Activated T-helper 2 cell treated with anti-CD3 and anti-CD28 coated beads, Interferon-gamma antibody, Interleukin-2, Interleukin-4, amounts not matched to agents 10 μg/mL and 5 μg/mL and 100 μg/mL, durations not matched to agents 14 hours and 24 hours and 36 hours (primary cell): ENCODE results near the gene KDM4B. TPM values are rescaled to one million over a fixed set of nuclear protein-coding genes. Genes with fewer than 3 reads are reported as not detected.
"Not testable (repeated sequence)": the region's sequence is repeated elsewhere in the genome, so short reads cannot be mapped to it uniquely, and the experiment has no call there.

Experiments used
- DNase-seq: peaks from one replicate; pipeline ENCODE4 v3.0.0; 2021; ENCODE audit warnings: low spot score
- H3K27ac Mint-ChIP-seq: one replicate; pipeline ENCODE4 v1.8.0; 2021; ENCODE audit warnings: mixed read lengths
- H3K27me3 Mint-ChIP-seq: one replicate; pipeline ENCODE4 v1.8.0; 2021; ENCODE audit warnings: low read depth, mixed read lengths
- H3K36me3 Mint-ChIP-seq: one replicate; pipeline ENCODE4 v1.8.0; 2021; ENCODE audit warnings: low read depth, mixed read lengths
- H3K4me1 Mint-ChIP-seq: one replicate; pipeline ENCODE4 v1.8.0; 2021; ENCODE audit warnings: low read depth, mixed read lengths
- H3K4me3 Mint-ChIP-seq: one replicate; pipeline ENCODE4 v1.8.0; 2021; ENCODE audit warnings: low read depth, mild to moderate bottlenecking, moderate library complexity, mixed read lengths
- H3K9me3 Mint-ChIP-seq: one replicate; pipeline ENCODE4 v1.8.0; 2021; ENCODE audit warnings: mixed read lengths
- intact Hi-C: fragments of 100-400 bp; cut with micrococcal nuclease; formaldehyde crosslinking; loops from one replicate; pipeline ENCODE4 v1.15.1; 2023
- total RNA-seq: library from RNA; stranded (reverse); gene quantifications from 2 replicates; pipeline ENCODE4 v1.2.3, GENCODE V29; 2022

KDM4B gene
- total RNA-seq, 1 donor from 2014 or later, result 51.7 TPM

DNA sequence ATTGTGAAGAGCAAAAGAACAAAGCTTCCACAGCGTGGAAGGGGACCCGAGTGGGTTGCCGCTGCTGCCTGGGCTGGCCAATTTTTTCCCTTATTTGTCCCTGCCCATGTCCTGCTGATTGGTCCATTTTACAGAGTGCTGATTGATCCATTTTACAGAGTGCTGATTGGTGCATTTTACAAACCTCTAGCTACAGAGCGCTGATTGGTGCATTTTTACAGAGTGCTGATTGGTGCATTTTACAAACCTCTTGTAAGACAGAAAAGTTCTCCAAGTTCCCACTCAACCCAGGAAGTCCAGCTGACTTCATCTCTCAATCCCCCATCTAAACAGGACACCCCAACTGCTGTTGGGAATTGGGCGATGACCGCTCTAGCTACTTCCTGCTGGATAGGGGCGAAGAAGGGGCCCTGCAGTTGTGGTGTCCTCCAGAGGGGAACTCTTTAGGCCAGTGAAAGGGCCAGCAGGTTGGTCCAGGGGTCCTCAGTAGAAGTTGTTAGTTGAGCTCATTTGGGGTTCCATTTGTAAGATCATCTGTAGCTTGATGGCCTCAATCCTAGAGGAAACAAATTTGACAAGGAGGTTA, 189.7 kb downstream of the KDM4B start:
- intact Hi-C loops, H3K27me3 Mint-ChIP-seq, H3K4me3 Mint-ChIP-seq, H3K27ac Mint-ChIP-seq, DNase-seq, H3K4me1 Mint-ChIP-seq, H3K36me3 Mint-ChIP-seq: not testable (repeated sequence)
- peaks cover 16% of the 10 kb centered on the region for H3K9me3 Mint-ChIP-seq

DNA sequence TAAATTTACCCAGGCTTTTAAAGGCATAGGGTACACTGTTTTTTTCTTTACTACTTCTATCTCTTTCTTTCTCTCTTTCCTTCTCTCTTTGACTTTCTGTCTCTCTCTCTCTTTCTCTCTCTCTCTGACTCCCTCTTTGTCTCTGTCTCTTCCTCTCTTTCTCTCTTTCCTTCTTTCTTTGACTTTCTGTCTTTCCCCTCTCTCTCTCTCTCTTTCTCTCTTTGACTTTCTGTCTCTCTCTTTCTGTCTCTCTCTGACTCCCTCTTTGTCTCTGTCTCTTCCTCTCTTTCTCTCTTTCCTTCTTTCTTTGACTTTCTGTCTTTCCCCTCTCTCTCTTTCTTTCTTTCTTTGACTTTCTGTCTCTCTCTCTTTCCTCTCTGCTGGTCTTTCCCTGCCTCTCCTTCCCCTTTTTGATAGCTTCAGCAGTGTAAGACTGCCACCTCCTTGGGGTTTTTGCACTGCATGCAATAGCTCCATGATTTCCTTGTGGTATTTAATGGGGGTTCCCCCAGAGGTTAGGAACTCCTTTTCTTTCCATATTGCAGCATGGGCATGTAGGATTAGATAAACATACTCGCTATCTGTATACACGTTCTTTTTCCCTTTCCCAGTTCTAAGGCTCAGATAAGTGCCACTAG, 191.4 kb downstream of the KDM4B start:
- H3K4me1 Mint-ChIP-seq, H3K4me3 Mint-ChIP-seq, H3K36me3 Mint-ChIP-seq, H3K27ac Mint-ChIP-seq, intact Hi-C loops, H3K27me3 Mint-ChIP-seq, DNase-seq: not testable (repeated sequence)
- H3K9me3 Mint-ChIP-seq, result peaks cover 16% of the 10 kb centered on the region

DNA sequence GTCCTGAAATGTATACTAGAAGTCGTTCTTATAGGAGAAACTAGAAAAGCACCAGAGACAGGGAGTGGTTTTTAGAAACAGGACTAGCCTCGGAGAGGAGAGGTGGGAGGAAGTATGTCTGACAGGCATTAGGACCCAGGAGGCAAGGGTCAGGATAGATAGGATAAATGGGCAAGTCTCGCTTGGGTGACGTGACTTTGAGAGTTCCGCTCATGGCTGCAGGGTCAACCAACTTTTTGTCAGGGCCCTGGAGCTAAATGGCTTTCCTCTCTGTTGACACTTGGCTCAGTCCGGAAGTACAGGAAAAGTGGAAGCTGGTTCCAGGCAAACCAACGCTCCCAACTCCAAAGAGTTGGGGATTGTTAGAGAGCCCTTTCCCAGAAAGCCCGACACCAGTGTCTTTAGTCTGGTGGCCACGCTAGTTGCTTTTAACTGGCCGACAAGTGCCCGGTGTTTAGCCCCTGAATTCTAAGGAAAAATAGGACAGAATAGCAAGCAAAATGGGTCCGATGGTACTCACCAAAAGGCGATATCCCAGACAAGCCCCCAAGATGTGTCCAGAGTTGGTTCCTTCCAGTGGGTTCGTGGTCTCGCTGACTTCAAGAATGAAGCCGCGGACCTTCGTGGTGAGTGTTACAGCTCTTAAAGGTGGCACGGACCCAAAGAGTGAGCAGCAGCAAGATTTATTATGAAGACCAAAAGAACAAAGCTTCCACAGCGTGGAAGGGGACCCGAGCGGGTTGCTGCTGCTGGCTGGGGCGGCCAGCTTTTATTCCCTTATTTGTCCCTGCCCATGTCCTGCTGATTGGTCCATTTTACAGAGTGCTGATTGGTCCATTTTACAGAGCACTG, 196.2 kb downstream of the KDM4B start:
- H3K36me3 Mint-ChIP-seq, H3K4me1 Mint-ChIP-seq, H3K27me3 Mint-ChIP-seq, H3K4me3 Mint-ChIP-seq, intact Hi-C loops, H3K9me3 Mint-ChIP-seq, H3K27ac Mint-ChIP-seq, DNase-seq: not testable (repeated sequence)

DNA sequence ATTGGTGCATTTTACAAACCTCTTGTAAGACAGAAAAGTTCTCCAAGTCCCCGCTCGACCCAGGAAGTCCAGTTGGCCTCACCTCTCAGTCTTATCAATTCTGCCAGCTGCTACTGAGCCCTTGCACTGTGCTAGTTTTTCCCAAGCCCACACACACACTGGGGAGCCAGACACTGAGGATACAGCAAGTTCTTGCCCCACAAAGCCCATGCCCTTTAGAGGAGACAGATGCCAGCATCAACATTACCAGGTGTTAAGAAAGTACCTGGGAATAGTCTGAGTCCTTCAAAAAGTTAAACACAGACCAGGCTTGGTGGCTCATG, 196.7 kb downstream of the KDM4B start:
- Mint-ChIP-seq H3K36me3 (no peaks in the 10 kb centered on the region), H3K27me3 (no peaks in the 10 kb centered on the region), H3K4me1 (no peaks in the 10 kb centered on the region), H3K9me3 (no peaks in the 10 kb centered on the region), H3K27ac (no peak overlapping the region), H3K4me3 (no peak overlapping the region)
- intact Hi-C loops, result no loop called here
- no peak for DNase-seq

DNA sequence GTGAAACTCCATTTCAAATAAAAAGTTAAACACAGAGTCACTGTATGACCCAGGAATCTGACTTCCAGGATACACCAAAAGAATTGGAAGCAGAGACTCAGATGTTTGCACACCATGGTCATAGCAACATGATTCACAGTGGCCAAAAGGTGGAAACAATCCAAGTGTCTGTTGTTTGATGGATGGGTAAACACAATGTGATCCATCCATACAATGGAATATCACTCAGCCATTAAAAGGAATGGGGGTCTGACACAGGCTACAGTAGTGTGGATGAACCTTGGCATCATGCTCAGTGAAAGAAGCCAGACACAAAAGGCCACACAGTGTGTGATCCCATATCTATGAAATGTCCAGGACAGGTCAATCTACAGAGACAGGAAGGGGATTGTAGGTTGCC, 197.3 kb downstream of the KDM4B start:
- H3K27me3 Mint-ChIP-seq, result no peaks in the 10 kb centered on the region
- no peaks in the 10 kb centered on the region for H3K36me3 Mint-ChIP-seq
- no peak overlapping the region for H3K27ac Mint-ChIP-seq
- no peaks in the 10 kb centered on the region for H3K9me3 Mint-ChIP-seq
- H3K4me1 Mint-ChIP-seq, result no peaks in the 10 kb centered on the region
- no peak for DNase-seq
- intact Hi-C loops, result no loop called here
- no peak overlapping the region for H3K4me3 Mint-ChIP-seq

DNA sequence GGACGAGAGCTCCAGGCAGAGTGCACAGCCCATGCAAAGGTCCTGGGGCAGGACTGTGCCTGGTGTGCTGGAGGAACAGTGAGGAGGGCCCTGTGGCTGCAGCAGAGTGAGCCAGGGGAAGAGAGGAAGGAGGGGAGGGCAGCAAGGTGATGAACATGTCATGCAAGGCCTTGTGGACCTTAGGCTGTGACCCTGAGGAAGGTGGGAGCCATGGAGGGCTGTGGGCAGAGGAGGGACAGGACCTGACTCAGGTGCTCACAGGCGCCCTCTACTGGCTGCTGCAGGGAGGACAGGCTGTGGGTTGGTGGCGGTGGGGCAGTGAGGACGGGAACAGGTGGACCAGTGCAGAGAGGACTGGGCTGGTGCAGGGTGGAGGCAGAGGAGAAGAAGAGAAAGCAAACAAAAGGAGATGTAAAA, 201.4 kb downstream of the KDM4B start:
- no peaks in the 10 kb centered on the region for H3K9me3 Mint-ChIP-seq

DNA sequence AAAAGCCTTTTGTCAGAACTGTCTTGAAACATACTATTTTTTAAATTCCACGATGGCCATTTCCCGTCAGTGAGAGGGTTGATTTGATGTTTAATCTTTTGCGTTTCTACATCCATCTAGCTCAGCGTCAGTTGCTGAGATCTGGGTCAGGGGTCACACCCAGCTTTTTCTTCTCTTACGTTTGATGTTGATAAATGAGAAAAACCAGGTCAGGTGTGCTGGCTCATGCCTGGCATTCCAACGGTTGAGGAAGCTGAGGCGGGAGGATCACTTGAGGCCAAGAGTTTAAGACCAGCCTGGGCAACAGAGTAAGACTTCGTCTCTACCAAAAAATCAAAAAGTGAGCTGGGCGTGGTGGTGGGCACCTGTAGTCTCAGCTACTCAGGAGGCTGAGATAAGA, 202.8 kb downstream of the KDM4B start:
- H3K27ac Mint-ChIP-seq, result no peak overlapping the region
- H3K27me3 Mint-ChIP-seq, result no peaks in the 10 kb centered on the region

More for the DNA sequence above, 201.4 kb downstream of the KDM4B start:
- Mint-ChIP-seq H3K27ac (no peak overlapping the region), H3K4me1 (no peaks in the 10 kb centered on the region), H3K27me3 (no peaks in the 10 kb centered on the region), H3K4me3 (no peak overlapping the region), H3K36me3 (no peaks in the 10 kb centered on the region)
- intact Hi-C loops, result no loop called here
- peak; percentile 30 for DNase-seq

DNA sequence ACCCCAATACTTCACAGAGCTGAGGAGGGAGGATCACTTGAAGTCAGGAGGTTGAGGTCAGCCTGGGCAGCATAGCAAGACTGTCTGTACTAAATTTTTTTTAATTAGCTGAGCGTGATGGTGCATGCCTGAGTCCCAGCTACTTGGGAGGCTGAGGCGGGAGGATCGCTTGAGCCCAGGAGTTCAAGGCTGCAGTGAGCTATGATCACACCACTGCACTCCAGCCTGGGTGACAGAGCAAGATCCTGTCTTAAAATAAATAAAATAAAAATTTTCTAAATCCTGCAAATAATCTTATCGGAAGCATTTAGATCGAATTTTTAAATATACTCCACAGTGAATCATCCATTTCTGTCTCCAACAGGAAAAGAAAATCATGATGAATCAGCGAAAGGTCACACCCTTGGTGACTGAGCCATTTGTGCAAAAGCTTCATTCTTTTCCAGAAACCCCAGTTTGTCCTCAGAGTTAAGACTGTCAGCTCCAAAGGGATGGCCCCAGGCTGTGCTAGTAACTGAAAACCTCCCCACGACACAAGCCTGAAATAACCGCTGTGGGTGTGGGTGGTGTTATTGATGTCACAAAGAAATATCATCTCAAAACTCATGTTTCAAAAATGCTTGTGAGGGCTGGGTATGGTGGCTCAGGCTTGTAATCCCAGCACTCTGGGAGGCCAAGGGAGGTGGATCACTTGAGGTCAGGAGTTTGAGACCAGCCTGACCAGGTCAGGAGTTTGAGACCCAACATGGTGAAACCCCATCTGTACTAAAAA, 204.1 kb downstream of the KDM4B start:
- Mint-ChIP-seq H3K4me3 (no peak overlapping the region), H3K36me3 (no peaks in the 10 kb centered on the region), H3K9me3 (no peaks in the 10 kb centered on the region), H3K27me3 (no peaks in the 10 kb centered on the region), H3K27ac (no peak overlapping the region), H3K4me1 (no peaks in the 10 kb centered on the region)
- intact Hi-C loops, result no loop called here
- no peak for DNase-seq

More for the DNA sequence above, 202.8 kb downstream of the KDM4B start:
- no peak for DNase-seq
- intact Hi-C loops, result no loop called here
- Mint-ChIP-seq H3K9me3 (no peaks in the 10 kb centered on the region), H3K4me1 (no peaks in the 10 kb centered on the region), H3K36me3 (no peaks in the 10 kb centered on the region), H3K4me3 (no peak overlapping the region)

DNA sequence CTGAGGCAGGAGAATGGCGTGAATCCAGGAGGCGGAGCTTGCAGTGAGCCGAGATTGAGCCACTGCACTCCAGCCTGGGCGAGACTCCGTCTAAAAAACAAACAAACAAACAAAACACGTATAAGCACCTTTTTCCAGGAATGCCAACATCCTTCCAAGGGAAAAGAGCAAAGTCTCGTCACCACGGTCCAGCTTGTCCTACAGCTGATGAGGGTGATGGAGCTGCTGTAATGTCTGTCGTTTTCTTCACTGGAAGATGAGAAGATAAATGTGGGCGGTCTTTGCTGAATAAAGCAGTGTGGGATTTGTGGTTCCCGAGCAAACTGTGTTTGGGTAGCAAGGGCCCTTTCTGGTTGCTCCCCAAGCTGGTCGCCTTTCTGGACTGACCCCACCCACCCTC, 205.1 kb downstream of the KDM4B start:
- Mint-ChIP-seq H3K27me3 (no peaks in the 10 kb centered on the region), H3K27ac (no peak overlapping the region), H3K4me3 (no peak overlapping the region), H3K4me1 (no peaks in the 10 kb centered on the region), H3K36me3 (no peaks in the 10 kb centered on the region), H3K9me3 (no peaks in the 10 kb centered on the region)
- no peak for DNase-seq
- intact Hi-C loops, result no loop called here

DNA sequence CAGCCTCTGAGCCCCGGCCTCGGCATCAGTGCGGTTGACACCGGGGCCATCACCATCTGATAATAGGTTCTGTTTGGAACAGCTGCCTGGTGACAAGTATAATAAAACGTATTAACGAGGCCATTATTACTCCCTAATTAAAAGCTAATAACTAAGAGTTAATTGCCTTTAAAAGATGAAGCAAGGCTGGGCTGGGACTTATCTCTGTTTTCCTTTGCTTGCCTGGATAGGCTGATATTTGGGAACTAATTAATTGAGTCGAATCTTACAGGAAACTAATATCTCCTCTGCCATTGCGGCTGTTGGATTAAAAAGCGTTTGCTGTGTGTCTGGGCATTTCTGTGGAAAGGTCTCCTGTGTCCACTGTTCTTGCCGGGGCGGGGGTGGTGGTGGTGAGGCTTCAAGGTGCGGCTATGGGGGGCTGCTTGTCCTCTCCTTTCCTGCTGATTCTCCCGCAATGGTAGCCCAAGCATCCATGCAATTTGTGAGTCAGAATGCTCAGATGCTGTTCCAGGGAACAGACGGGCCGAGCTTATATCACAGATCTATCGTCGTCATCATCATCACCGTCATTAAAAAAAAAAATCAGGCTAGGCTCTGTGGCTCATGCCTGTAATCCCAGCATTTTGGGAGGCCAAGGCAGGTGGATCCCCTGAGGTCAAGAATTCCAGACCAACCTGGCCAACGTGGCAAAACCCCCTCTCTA, 209.0 kb downstream of the KDM4B start:
- intact Hi-C loops, result no loop called here
- Mint-ChIP-seq H3K4me3 (no peak overlapping the region), H3K27ac (no peak overlapping the region)

DNA sequence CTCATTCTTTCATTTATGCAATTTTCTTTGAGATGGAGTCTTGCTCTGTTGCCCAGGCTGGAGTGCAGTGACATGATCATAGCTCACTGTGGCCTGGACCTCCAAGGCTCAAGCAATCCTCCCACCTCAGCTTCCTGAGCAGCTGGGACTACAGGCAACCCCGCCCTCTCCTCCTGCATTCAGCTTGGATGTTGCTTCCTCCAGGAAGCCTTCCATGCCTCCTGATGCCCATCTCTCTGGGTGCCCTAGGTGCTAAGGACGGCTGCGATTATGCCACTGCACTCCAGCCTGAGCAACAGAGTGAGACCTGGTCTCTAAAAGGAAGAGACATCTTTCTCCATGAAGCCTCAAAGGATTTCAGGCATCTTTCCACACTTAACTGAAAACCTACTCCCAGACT, 209.9 kb downstream of the KDM4B start:
- Mint-ChIP-seq H3K27ac (no peak overlapping the region), H3K4me3 (no peak overlapping the region), H3K4me1 (no peaks in the 10 kb centered on the region), H3K9me3 (no peaks in the 10 kb centered on the region), H3K36me3 (no peaks in the 10 kb centered on the region), H3K27me3 (no peaks in the 10 kb centered on the region)
- DNase-seq, result no peak
- intact Hi-C loops, result no loop called here

More for the DNA sequence above, 209.0 kb downstream of the KDM4B start:
- Mint-ChIP-seq H3K36me3 (no peaks in the 10 kb centered on the region), H3K9me3 (no peaks in the 10 kb centered on the region), H3K4me1 (no peaks in the 10 kb centered on the region), H3K27me3 (no peaks in the 10 kb centered on the region)
- DNase-seq, result no peak

DNA sequence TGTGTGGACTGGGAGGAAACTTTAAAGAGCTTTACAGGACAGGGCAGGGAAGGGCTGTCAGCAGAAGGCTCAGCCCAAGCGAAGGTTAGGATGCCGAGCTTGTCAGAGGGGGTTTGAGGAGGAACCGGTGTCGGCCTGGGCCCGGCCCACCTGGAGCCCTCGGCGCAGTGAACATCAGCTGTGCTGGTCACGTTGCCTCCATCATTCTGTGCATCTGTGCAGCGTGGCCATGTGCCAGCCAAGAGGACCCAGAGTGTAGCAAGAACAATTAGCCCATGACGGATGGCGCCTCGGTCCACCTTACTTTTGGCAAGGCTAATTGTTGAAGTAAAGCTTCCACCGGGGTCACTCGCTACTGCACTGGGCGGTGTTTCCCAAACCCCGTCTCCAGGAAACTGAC, 210.3 kb downstream of the KDM4B start:
- H3K4me3 Mint-ChIP-seq, result no peak overlapping the region
- H3K27ac Mint-ChIP-seq, result no peak overlapping the region
- DNase-seq, result no peak
- no peaks in the 10 kb centered on the region for H3K4me1 Mint-ChIP-seq
- no peaks in the 10 kb centered on the region for H3K27me3 Mint-ChIP-seq
- intact Hi-C loops, result no loop called here
- no peaks in the 10 kb centered on the region for H3K36me3 Mint-ChIP-seq
- no peaks in the 10 kb centered on the region for H3K9me3 Mint-ChIP-seq
